HL-60 (cell line): ENCODE data around the gene SSC5D.

Experiments
- CTCF ChIP-seq: IDR thresholded peaks from one replicate; pipeline ENCODE4 v1.5.1; 2011; ENCODE audit warnings: low read length, control low read depth, inconsistent platforms; ENCODE audit not compliant: insufficient read depth
- POLR2AphosphoS5 ChIP-seq: IDR thresholded peaks from 2 replicates; pipeline ENCODE4 v1.6.1; 2012; ENCODE audit warnings: low read depth
- SPI1 ChIP-seq: IDR thresholded peaks from 2 replicates; pipeline ENCODE4 v1.6.1; 2012; ENCODE audit warnings: low read depth, mild to moderate bottlenecking, borderline replicate concordance

- TF ChIP-seq POLR2AphosphoS5 (no peak), CTCF (no peak), SPI1 (no peak)
Measured at GRCh38 chr19:55498246-55498840, 10.1 kb downstream of the SSC5D start.
